ENCODE data around the gene GPATCH1.

DNA sequence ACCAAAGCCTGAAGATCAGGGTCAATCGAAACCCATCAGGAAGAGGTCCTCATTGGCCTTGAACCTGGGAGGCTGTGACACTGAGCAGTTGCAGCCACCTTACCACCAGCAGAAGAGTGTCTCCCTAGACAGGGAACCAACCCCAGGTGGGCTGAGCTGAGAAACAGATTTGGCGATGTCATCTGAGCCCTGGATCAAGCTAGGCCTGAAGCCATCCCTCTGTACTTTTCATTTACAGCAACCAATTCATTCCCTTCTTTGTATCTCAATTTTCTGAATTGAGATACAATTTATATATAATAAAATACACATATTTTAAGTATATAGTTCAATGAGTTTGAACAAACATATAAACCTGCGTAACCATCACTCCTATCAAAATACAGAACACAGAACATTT, 30.9 kb upstream of the GPATCH1 start:
- TF ChIP-seq, protein P1, sequence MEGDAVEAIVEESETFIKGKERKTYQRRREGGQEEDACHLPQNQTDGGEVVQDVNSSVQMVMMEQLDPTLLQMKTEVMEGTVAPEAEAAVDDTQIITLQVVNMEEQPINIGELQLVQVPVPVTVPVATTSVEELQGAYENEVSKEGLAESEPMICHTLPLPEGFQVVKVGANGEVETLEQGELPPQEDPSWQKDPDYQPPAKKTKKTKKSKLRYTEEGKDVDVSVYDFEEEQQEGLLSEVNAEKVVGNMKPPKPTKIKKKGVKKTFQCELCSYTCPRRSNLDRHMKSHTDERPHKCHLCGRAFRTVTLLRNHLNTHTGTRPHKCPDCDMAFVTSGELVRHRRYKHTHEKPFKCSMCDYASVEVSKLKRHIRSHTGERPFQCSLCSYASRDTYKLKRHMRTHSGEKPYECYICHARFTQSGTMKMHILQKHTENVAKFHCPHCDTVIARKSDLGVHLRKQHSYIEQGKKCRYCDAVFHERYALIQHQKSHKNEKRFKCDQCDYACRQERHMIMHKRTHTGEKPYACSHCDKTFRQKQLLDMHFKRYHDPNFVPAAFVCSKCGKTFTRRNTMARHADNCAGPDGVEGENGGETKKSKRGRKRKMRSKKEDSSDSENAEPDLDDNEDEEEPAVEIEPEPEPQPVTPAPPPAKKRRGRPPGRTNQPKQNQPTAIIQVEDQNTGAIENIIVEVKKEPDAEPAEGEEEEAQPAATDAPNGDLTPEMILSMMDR (IDR thresholded peaks at IDR 0.05; ENCODE audit: borderline replicate concordance, extremely low read depth, low read length, poor library complexity, severe bottlenecking): no peak
- TF ChIP-seq EZH2 (IDR thresholded peaks at IDR 0.05; ENCODE audit: borderline replicate concordance, low read depth, low read length, severe bottlenecking): no peak
